Endothelial cell of umbilical vein (primary cell): ENCODE data around the gene FNDC4. TPM values are rescaled to one million over a fixed set of nuclear protein-coding genes. Genes with fewer than 3 reads are reported as not detected.

Source experiments
- BruUV-seq: library from RNA; stranded (reverse); fragments of 400-500 nt; replicated peaks from 2 replicates; lab custom pipeline; 2021; lab: Mats Ljungman, UMichigan
- CTCF ChIA-PET: fragments of 300-600, 350-600 bp; sonication (Branson Sonifier 250); formaldehyde crosslinking; loops from one replicate; lab custom pipeline; 2021; ENCODE audit warnings: antibody characterized with exemption, inconsistent platforms; lab: Charles Lee
- POLR2A ChIA-PET: fragments of 300-600, 350-600 bp; sonication (Branson Sonifier 250); formaldehyde crosslinking; loops from one replicate; lab custom pipeline; 2021; ENCODE audit warnings: antibody characterized with exemption, inconsistent platforms; lab: Charles Lee
- DNase-seq: peaks from one replicate; pipeline ENCODE4 v3.0.0-alpha.2; 2011; ENCODE audit warnings: low read depth, low spot score
- FAIRE-seq: peaks from 2 replicates; lab custom pipeline; 2011; peaks lifted over from hg19 to GRCh38; lab: Jason Lieb, UNC
- H2AFZ ChIP-seq: 2 replicates; pipeline ENCODE4 v1.6.0; 2012; ENCODE audit warnings: low read depth, low read length, control low read depth, inconsistent platforms
- H3K27ac ChIP-seq: 2 replicates; pipeline ENCODE4 v1.5.1; 2011; ENCODE audit warnings: low read depth, mild to moderate bottlenecking, control low read depth, low read length, moderate library complexity; ENCODE audit not compliant: insufficient read depth
- H3K27me3 ChIP-seq, 2 experiments: 2 replicates each; pipeline versions ENCODE4 v1.6.0 to v1.6.1; 2011; ENCODE audit warnings: low read length in 2 of 2, mixed read lengths in 1 of 2; ENCODE audit not compliant: control insufficient read depth in 2 of 2, insufficient read depth in 2 of 2
- H3K36me3 ChIP-seq, 2 experiments: 2 replicates in 1 of 2; 3 replicates in 1 of 2; pipeline ENCODE4 v1.5.1; 2011; ENCODE audit warnings: low read length in 2 of 2, mild to moderate bottlenecking in 1 of 2, moderate library complexity in 1 of 2; ENCODE audit not compliant: control insufficient read depth in 2 of 2, insufficient read depth in 2 of 2; ENCODE audit errors: extremely low read depth in 1 of 2
- H3K4me1 ChIP-seq: 3 replicates; pipeline ENCODE4 v1.5.1; 2011; ENCODE audit warnings: mild to moderate bottlenecking, low read length; ENCODE audit not compliant: control insufficient read depth, insufficient read depth; ENCODE audit errors: extremely low read depth
- H3K4me2 ChIP-seq: 2 replicates; pipeline ENCODE4 v1.6.1; 2011; ENCODE audit warnings: low read length, control low read depth, mixed read lengths; ENCODE audit not compliant: insufficient read depth
- H3K4me3 ChIP-seq, 3 experiments: fragments of 200-600 bp in 1 of 3; sonication (generic), shearing (Covaris generic) in 1 of 3; replicated peaks in 1 of 3; 2 replicates each; pipeline ENCODE4 v1.5.1; 2011 to 2016; ENCODE audit warnings: control low read depth in 3 of 3, low read length in 3 of 3, mild to moderate bottlenecking in 2 of 3, inconsistent platforms in 1 of 3, low read depth in 1 of 3, moderate library complexity in 1 of 3; ENCODE audit not compliant: insufficient read depth in 1 of 3
- H3K79me2 ChIP-seq: 2 replicates; pipeline ENCODE4 v1.6.0; 2012; ENCODE audit warnings: low read length, inconsistent platforms; ENCODE audit not compliant: control insufficient read depth, insufficient read depth
- H3K9ac ChIP-seq: replicated peaks from 2 replicates; pipeline ENCODE3; 2011; ENCODE audit warnings: low read length, control low read depth; ENCODE audit not compliant: insufficient read depth; ENCODE audit errors: extremely low read depth
- H3K9me1 ChIP-seq: replicated peaks from 3 replicates; pipeline ENCODE4 v1.6.0; 2011; ENCODE audit warnings: mild to moderate bottlenecking, low read length; ENCODE audit not compliant: control insufficient read depth, insufficient read depth; ENCODE audit errors: extremely low read depth
- H3K9me3 ChIP-seq: replicated peaks from 2 replicates; pipeline ENCODE4 v1.5.1; 2012; ENCODE audit warnings: low read length, inconsistent platforms; ENCODE audit not compliant: control insufficient read depth, insufficient read depth
- H4K20me1 ChIP-seq: replicated peaks from 2 replicates; pipeline ENCODE3; 2011; ENCODE audit warnings: mild to moderate bottlenecking, low read length; ENCODE audit not compliant: control insufficient read depth, insufficient read depth; ENCODE audit errors: extremely low read depth
- CTCF ChIP-seq, 2 donors: IDR thresholded peaks; 1 replicate in 1 of 2; 2 replicates in 1 of 2; pipeline ENCODE4 v1.5.1; 2011; ENCODE audit warnings: low read length in 2 of 2, mild to moderate bottlenecking in 2 of 2, moderate library complexity in 2 of 2, control low read depth in 1 of 2, inconsistent platforms in 1 of 2, low read depth in 1 of 2; ENCODE audit not compliant: insufficient read depth in 1 of 2; ENCODE audit errors: extremely low read depth in 1 of 2
- EZH2 ChIP-seq: IDR thresholded peaks from 2 replicates; pipeline ENCODE4 v1.6.1; 2012; ENCODE audit warnings: borderline replicate concordance, low read depth, mild to moderate bottlenecking, moderate library complexity, low read length, inconsistent platforms; ENCODE audit not compliant: severe bottlenecking
- FOS ChIP-seq: IDR thresholded peaks from 2 replicates; pipeline ENCODE4 v1.6.1; 2011; ENCODE audit warnings: mild to moderate bottlenecking, low read length, moderate library complexity, borderline replicate concordance; ENCODE audit not compliant: insufficient read depth
- GATA2 ChIP-seq: IDR thresholded peaks from 2 replicates; pipeline ENCODE4 v1.7.0; 2011; ENCODE audit warnings: low read depth, mild to moderate bottlenecking, moderate library complexity, mixed read lengths, low read length; ENCODE audit not compliant: insufficient read length, insufficient read depth
- JUN ChIP-seq: IDR thresholded peaks from 2 replicates; pipeline ENCODE4 v1.6.1; 2011; ENCODE audit warnings: borderline replicate concordance, low read depth; ENCODE audit not compliant: insufficient read length, insufficient read depth
- MAX ChIP-seq: IDR thresholded peaks from 2 replicates; pipeline ENCODE4 v1.6.1; 2011; ENCODE audit not compliant: insufficient read depth, insufficient read length
- MYC ChIP-seq: IDR thresholded peaks from one replicate; pipeline ENCODE4 v1.6.1; 2011; ENCODE audit warnings: mild to moderate bottlenecking, low read depth, low read length
- POLR2A ChIP-seq: IDR thresholded peaks from 2 replicates; pipeline ENCODE4 v1.6.1; 2012; ENCODE audit warnings: low read depth, mild to moderate bottlenecking, control low read depth, low read length
- POLR2AphosphoS5 ChIP-seq: IDR thresholded peaks from 2 replicates; pipeline ENCODE4 v1.6.1; 2012; ENCODE audit warnings: low read depth, mild to moderate bottlenecking, control low read depth, low read length, moderate library complexity; ENCODE audit not compliant: insufficient read depth
- dilution Hi-C: fragments of 300-500 bp; cut with MboI; formaldehyde crosslinking; loops from one replicate; pipeline ENCODE4 v1.15.0; 2019; ENCODE audit warnings: low sequenced_read_pairs; ENCODE audit not compliant: extremely low pct_ligation_motif_present
- intact Hi-C: fragments of 100-400 bp; cut with micrococcal nuclease; formaldehyde crosslinking; loops from one replicate; pipeline ENCODE4 v1.10.0; 2022
- polyA plus RNA-seq, 4 experiments: library from polyadenylated mRNA; depleted of rRNA in 3 of 4; stranded (reverse) in 3 of 4; unstranded in 1 of 4; fragments of >200 nt; gene quantifications; 2 replicates each; pipeline versions ENCODE4 v1.2.1 to v1.2.3, GENCODE V29; 2011 to 2012; ENCODE audit warnings: missing spikeins in 1 of 4
- total RNA-seq: library from RNA; stranded (reverse); gene quantifications from 2 replicates; pipeline ENCODE4 v1.2.3, GENCODE V29; 2021

The FNDC4 gene
- total and polyA plus RNA-seq, 2 donors (not counting 3 experiments of a cell fraction or from before 2014, with no cell fraction given), result 15.5 to 19.0 TPM

- Histone ChIP-seq H3K79me2 (no peaks in the 10 kb centered on the region), H3K27me3 (no peaks in the 10 kb centered on the region), H3K27ac (no peak overlapping the region), H3K9ac (no peak overlapping the region), H4K20me1 (no peaks in the 10 kb centered on the region), H3K9me1 (no peaks in the 10 kb centered on the region), H3K4me3 (no peak overlapping the region), H3K36me3 (peaks cover 6 to 27% of the 10 kb centered on the region in 2 experiments), H3K9me3 (no peaks in the 10 kb centered on the region), H2AFZ (no peak overlapping the region), H3K4me1 (no peaks in the 10 kb centered on the region), H3K4me2 (no peak overlapping the region)
- ChIA-PET POLR2A (no interaction called here), CTCF (no interaction called here)
- dilution Hi-C loops (loop anchor here (25.0 kb wide), 1 partner anchor 133 kb away; the partner anchor contains the start of gene ZNF512), intact Hi-C loops (no loop called here)
- no peak for TF ChIP-seq CTCF (IDR thresholded peaks at IDR 0.05; ENCODE audit: extremely low read depth in 1 of 2, insufficient read depth in 1 of 2, low read depth in 1 of 2, low read length in 2 of 2)
- no peak for TF ChIP-seq MYC
- TF ChIP-seq POLR2AphosphoS5, result no peak
- TF ChIP-seq FOS, result no peak
- no peak for TF ChIP-seq GATA2
- no peak for TF ChIP-seq POLR2A
- TF ChIP-seq MAX, result no peak
- no peak for TF ChIP-seq EZH2
- no peak for TF ChIP-seq JUN
- DNase-seq (no peak), FAIRE-seq (no peak)
- no TSS peak for BruUV-seq
These were observed 41.0 kb downstream of the FNDC4 start for GRCh38 chr2:27453968-27454367.
